ENCODE measurements around the gene RUFY1.

- TF ChIP-seq EZH2 (IDR thresholded peaks at IDR 0.05; ENCODE audit: low read length) (no peak), CTCF (optimal IDR thresholded peaks at IDR 0.05 in 1 of 3, IDR thresholded peaks at IDR 0.05 in 1 of 3, conservative IDR thresholded peaks at IDR 0.05 in 1 of 3; ENCODE audit: extremely low read depth in 1 of 3, insufficient read depth in 2 of 3, low read length in 3 of 3) (no peak)
Observed at GRCh38 chr5:179623906-179624741, 73.8 kb downstream of the RUFY1 start.
